SHP77 (cell line): Measurements from ENCODE around the gene ILF3.
A peak's percentile ranks its signal among the peaks of the same experiment; 100 is the strongest.

Source experiments
- DNase-seq, 2 experiments: peaks; one replicate each; lab custom pipeline; 2025; lab: John Stamatoyannopoulos, UW

Gene ILF3

GRCh38 chr19:10695401-10696398 is 41.6 kb downstream of the ILF3 start:
- DNase-seq = peak; percentile 95 to 98

GRCh38 chr19:10699650-10700335 is 45.6 kb downstream of the ILF3 start:
- DNase-seq = peak; percentile 15 to 40

- peak; percentile 24 to 59 for DNase-seq
Observed at GRCh38 chr19:10701955-10702525, 47.9 kb downstream of the ILF3 start.

- DNase-seq = no peak
Observed at GRCh38 chr19:10706990-10707389, 52.8 kb downstream of the ILF3 start.

- DNase-seq = no peak
Observed at GRCh38 chr19:10707440-10707839, 53.3 kb downstream of the ILF3 start.

- DNase-seq = no peak
Observed at GRCh38 chr19:10708291-10708690, 54.1 kb downstream of the ILF3 start.

- DNase-seq = no peak
Observed at GRCh38 chr19:10712045-10712444, 57.9 kb downstream of the ILF3 start.

GRCh38 chr19:10712754-10713153 is 58.6 kb downstream of the ILF3 start:
- DNase-seq = no peak

GRCh38 chr19:10713317-10713716 is 59.2 kb downstream of the ILF3 start:
- DNase-seq = no peak

- DNase-seq = no peak
Observed at GRCh38 chr19:10717054-10717355, 62.9 kb downstream of the ILF3 start.

- peak; percentile 100 for DNase-seq
Observed at GRCh38 chr19:10717356-10718204, 63.4 kb downstream of the ILF3 start, which contains the start of gene DNM2. Gene DNM2, plus strand, starts transcription at chr19:10718079. Its CDS starts 164 bp downstream, at chr19:10718243.

GRCh38 chr19:10718205-10719196 is 64.4 kb downstream of the ILF3 start:
- DNase-seq = no peak

- no peak for DNase-seq
Observed at GRCh38 chr19:10719466-10719961, 65.4 kb downstream of the ILF3 start.

- DNase-seq = no peak
Observed at GRCh38 chr19:10720607-10721125, 66.5 kb downstream of the ILF3 start.

GRCh38 chr19:10723591-10723990 is 69.4 kb downstream of the ILF3 start:
- DNase-seq = no peak

- DNase-seq = no peak
Observed at GRCh38 chr19:10724573-10725071, 70.5 kb downstream of the ILF3 start.

- no peak for DNase-seq
Observed at GRCh38 chr19:10725415-10725814, 71.3 kb downstream of the ILF3 start.

- DNase-seq = no peak
Observed at GRCh38 chr19:10726268-10726667, 72.1 kb downstream of the ILF3 start.

GRCh38 chr19:10727685-10728201 is 73.6 kb downstream of the ILF3 start:
- no peak for DNase-seq

GRCh38 chr19:10729411-10729810 is 75.3 kb downstream of the ILF3 start:
- no peak for DNase-seq
